Activated CD8-positive, alpha-beta T cell treated with anti-CD3 and anti-CD28 coated beads for 36 hours (primary cell): Measurements from ENCODE around the gene PNMA8B. TPM values are rescaled to one million over a fixed set of nuclear protein-coding genes. Genes with fewer than 3 reads are reported as not detected.
A peak's percentile ranks its signal among the peaks of the same experiment; 100 is the strongest.

Experiments
- ATAC-seq: fragments of 200-7000 bp; cut with Tn5 transposase; one replicate; pipeline ENCODE4 v1.10.0; 2021; ENCODE audit warnings: mild to moderate bottlenecking, moderate library complexity
- CTCF ChIA-PET: fragments of 350-600 bp; sonication (Branson Sonifier 250); formaldehyde crosslinking; loops from one replicate; lab custom pipeline; 2021; ENCODE audit warnings: antibody characterized with exemption; lab: Charles Lee
- POLR2A ChIA-PET: fragments of 350-600 bp; sonication (Branson Sonifier 250); formaldehyde crosslinking; loops from one replicate; lab custom pipeline; 2021; ENCODE audit warnings: antibody characterized with exemption; lab: Charles Lee
- DNase-seq: peaks from one replicate; pipeline ENCODE4 v3.0.0-alpha.2; 2020
- H3K27ac Mint-ChIP-seq: one replicate; pipeline ENCODE4 v1.8.0; 2021; ENCODE audit warnings: mild to moderate bottlenecking, mixed read lengths
- H3K27me3 Mint-ChIP-seq: one replicate; pipeline ENCODE4 v1.8.0; 2021; ENCODE audit warnings: mixed read lengths
- H3K36me3 Mint-ChIP-seq: one replicate; pipeline ENCODE4 v1.8.0; 2021; ENCODE audit warnings: low read depth, mixed read lengths
- H3K4me1 Mint-ChIP-seq: one replicate; pipeline ENCODE4 v1.8.0; 2021; ENCODE audit warnings: low read depth, mixed read lengths
- H3K4me3 Mint-ChIP-seq: one replicate; pipeline ENCODE4 v1.8.0; 2021; ENCODE audit warnings: mild to moderate bottlenecking, moderate library complexity, mixed read lengths
- H3K9me3 Mint-ChIP-seq: one replicate; pipeline ENCODE4 v1.8.0; 2021; ENCODE audit warnings: mixed read lengths
- CTCF ChIP-seq: fragments of 200-600 bp; IDR thresholded peaks from one replicate; pipeline ENCODE4 v1.8.0; 2022; ENCODE audit warnings: antibody characterized with exemption, mild to moderate bottlenecking
- intact Hi-C: fragments of 100-400 bp; cut with micrococcal nuclease; formaldehyde crosslinking; loops from one replicate; pipeline ENCODE4 v1.10.0; 2022
- total RNA-seq, 2 experiments: library from RNA; stranded (reverse); gene quantifications; one replicate each; pipeline ENCODE4 v1.2.3, GENCODE V29; 2021

Gene PNMA8B
- total RNA-seq, 2 experiments from 2014 or later, result not detected

DNA sequence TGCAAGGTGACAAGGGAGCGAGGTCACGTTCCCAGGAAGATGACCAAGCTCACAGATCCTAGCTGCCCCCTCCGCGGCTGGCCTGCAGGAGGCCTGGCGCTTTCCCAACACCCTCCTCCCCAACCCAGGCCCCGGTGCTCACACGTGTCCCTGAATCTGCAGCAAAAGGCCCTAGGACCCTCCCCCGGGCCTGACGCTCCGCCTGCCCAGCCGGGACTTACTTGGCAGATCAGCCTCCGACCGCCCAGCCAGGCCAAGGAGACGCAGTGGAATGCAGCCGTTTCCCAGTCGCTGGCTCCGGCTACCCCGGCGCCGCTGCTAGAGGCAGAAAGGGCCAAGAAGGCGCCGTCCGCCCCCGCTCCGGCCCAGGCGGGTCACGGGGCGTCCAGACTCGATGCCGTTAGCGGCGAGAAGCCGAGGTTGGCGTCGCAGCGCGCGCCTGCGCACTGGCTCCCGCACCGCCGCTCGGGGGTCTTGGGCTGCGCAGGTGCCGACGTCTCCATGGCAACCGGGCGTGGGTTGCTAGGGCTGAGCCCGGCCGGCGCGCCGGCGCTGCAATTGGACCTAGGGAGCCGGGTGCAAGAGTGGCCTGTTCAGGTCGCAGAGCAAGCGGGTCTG lies 24.4 kb downstream of the PNMA8B start, which contains the start of gene PNMA8A:
Gene PNMA8A, minus strand, starts transcription at position 448 of the 618 bp plus-strand sequence. CDS start 528 bp downstream, outside the sequence.
- Mint-ChIP-seq H3K27ac (no peak within 1 kb of the TSS), H3K4me3 (no peak within 1 kb of the TSS), H3K9me3 (no peaks in the 10 kb centered on the region), H3K4me1 (no peaks in the 10 kb centered on the region), H3K27me3 (peaks cover 41% of the 10 kb centered on the region), H3K36me3 (no peaks in the 10 kb centered on the region)
- ChIA-PET CTCF (interaction anchor here (1.1 kb wide), 1 partner anchor 76 kb away, joined by 3 read pairs; no protein-coding TSS in a partner anchor), POLR2A (no interaction called here)
- DNase-seq (no peak), ATAC-seq (no peak)
- TF ChIP-seq CTCF, result no peak
- intact Hi-C loops, result no loop called here

- H3K9me3 Mint-ChIP-seq, result no peaks in the 10 kb centered on the region
- no peak for TF ChIP-seq CTCF
- ChIA-PET POLR2A (interaction anchor here (0.9 kb wide), 1 partner anchor 84 kb away, joined by 4 read pairs; no protein-coding TSS in a partner anchor), CTCF (interaction anchor here (1.1 kb wide), 1 partner anchor 75 kb away, joined by 3 read pairs; no protein-coding TSS in a partner anchor)
- no peak overlapping the region for H3K4me3 Mint-ChIP-seq
- no peaks in the 10 kb centered on the region for H3K36me3 Mint-ChIP-seq
- intact Hi-C loops, result no loop called here
- no peak for ATAC-seq
- no peak for DNase-seq
- H3K27me3 Mint-ChIP-seq, result peaks cover 41% of the 10 kb centered on the region
- no peak overlapping the region for H3K27ac Mint-ChIP-seq
- no peaks in the 10 kb centered on the region for H3K4me1 Mint-ChIP-seq
These were observed 25.3 kb downstream of the PNMA8B start for GRCh38 chr19:46470376-46470775.

- H3K9me3 Mint-ChIP-seq, result no peaks in the 10 kb centered on the region
- POLR2A ChIA-PET, result interaction anchor here (0.9 kb wide), 1 partner anchor 83 kb away, joined by 4 read pairs; no protein-coding TSS in a partner anchor
- H3K4me3 Mint-ChIP-seq, result no peak overlapping the region
- TF ChIP-seq CTCF, result no peak
- H3K27ac Mint-ChIP-seq, result no peak overlapping the region
- DNase-seq, result no peak
- peaks cover 39% of the 10 kb centered on the region for H3K27me3 Mint-ChIP-seq
- no peak for ATAC-seq
- no peaks in the 10 kb centered on the region for H3K4me1 Mint-ChIP-seq
- CTCF ChIA-PET, result interaction anchor here (1.1 kb wide), 1 partner anchor 74 kb away, joined by 3 read pairs; no protein-coding TSS in a partner anchor
- intact Hi-C loops, result no loop called here
- H3K36me3 Mint-ChIP-seq, result no peaks in the 10 kb centered on the region
These were observed 26.0 kb downstream of the PNMA8B start for GRCh38 chr19:46469541-46470185.

- Mint-ChIP-seq H3K9me3 (no peaks in the 10 kb centered on the region), H3K4me1 (no peaks in the 10 kb centered on the region), H3K4me3 (no peak overlapping the region), H3K27ac (no peak overlapping the region), H3K27me3 (peaks cover 17% of the 10 kb centered on the region), H3K36me3 (no peaks in the 10 kb centered on the region)
- CTCF ChIA-PET, result interaction anchor here (1.0 to 1.5 kb wide), 2 partner anchors 62 to 71 kb away, joined by 3 read pairs; no protein-coding TSS in a partner anchor
- POLR2A ChIA-PET, result no interaction called here
- intact Hi-C loops, result no loop called here
- no peak for ATAC-seq
- DNase-seq, result peak; percentile 10
- no peak for TF ChIP-seq CTCF
These were observed 29.0 kb downstream of the PNMA8B start for GRCh38 chr19:46466536-46467196.
